Neuron (in vitro differentiated cells): Measurements from ENCODE around the gene CDH13.

ENCODE experiments used
- H2AFZ ChIP-seq: one replicate; pipeline ENCODE4 v1.6.1; 2013; ENCODE audit warnings: low read depth, mild to moderate bottlenecking, inconsistent platforms, low read length, moderate library complexity
- H3K27me3 ChIP-seq: one replicate; pipeline ENCODE4 v1.6.1; 2013; ENCODE audit warnings: low read length; ENCODE audit not compliant: insufficient read depth
- H3K36me3 ChIP-seq: one replicate; pipeline ENCODE4 v1.6.1; 2013; ENCODE audit warnings: low read length; ENCODE audit not compliant: insufficient read depth
- H3K4me1 ChIP-seq: one replicate; pipeline ENCODE4 v1.6.1; 2013; ENCODE audit warnings: low read length; ENCODE audit not compliant: insufficient read depth
- H3K4me3 ChIP-seq: 2 replicates; pipeline ENCODE4 v1.5.1; 2013; ENCODE audit warnings: mild to moderate bottlenecking, low read length, moderate library complexity
- H3K9me3 ChIP-seq: one replicate; pipeline ENCODE4 v1.6.1; 2013; ENCODE audit warnings: low read length

Gene CDH13

DNA sequence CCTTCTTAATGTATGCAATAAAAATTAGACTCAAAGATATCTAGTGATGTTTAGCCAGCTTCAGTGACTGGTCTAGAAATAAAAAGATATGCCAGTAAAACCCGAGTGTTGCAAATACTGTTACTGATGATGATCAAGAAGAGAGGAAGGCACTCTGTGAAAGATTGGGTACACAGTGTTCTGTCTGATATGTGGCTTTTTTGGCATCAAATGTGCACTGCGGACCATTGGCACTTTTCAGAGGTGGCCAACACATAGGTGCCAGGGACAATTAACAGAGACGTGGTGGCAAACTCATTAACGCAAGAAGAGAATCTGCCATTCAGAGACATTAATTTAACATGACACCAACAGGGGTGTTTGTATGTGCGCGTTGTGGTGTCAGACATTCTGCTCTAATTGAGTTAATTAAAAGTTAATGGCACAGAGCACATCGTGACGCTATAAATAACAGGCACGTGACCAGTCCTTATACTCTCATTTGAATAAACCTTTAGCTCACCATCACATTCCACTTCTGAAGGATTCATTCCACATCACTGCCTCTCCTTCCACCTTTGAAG is 631.7 kb downstream of the CDH13 start:
- Histone ChIP-seq H2AFZ (no peak overlapping the region), H3K27me3 (no peaks in the 10 kb centered on the region), H3K4me1 (no peaks in the 10 kb centered on the region), H3K36me3 (no peaks in the 10 kb centered on the region), H3K4me3 (no peak overlapping the region), H3K9me3 (no peaks in the 10 kb centered on the region)

DNA sequence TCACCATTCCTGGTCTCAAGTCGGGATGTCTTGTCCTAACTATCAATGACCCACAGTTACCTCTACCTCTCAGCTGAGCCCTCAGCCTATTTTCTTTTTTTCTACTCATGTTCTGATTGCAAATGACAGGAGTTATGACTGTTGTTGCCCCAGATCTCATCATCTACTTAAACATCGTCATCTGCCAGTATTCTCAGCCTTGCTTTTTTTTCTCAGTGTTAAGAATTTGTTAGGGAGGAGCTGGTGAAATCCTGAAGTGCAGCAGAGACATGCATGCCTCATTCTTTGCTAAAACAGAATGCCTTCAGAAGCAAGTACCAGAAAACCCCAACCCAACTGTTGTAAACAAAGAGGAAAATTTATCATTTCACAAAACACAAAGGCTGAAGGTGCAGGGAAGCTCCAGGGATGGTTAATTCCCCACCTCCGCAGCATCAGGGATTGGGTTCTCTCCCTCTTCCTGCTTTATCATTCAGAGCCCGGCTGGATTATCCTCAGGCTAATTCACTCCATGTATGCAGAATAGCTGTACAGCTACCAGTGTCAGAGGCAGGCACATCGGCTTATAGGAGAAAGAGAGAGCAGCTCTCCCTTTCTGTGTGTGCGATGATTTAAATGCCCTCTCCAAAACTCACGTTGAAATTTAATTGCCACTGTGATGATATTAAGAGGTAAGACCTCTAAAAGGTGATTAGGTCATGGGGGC is 640.2 kb downstream of the CDH13 start:
- Histone ChIP-seq H2AFZ (no peak overlapping the region), H3K4me1 (no peaks in the 10 kb centered on the region), H3K9me3 (no peaks in the 10 kb centered on the region), H3K36me3 (no peaks in the 10 kb centered on the region), H3K4me3 (no peak overlapping the region), H3K27me3 (no peaks in the 10 kb centered on the region)

DNA sequence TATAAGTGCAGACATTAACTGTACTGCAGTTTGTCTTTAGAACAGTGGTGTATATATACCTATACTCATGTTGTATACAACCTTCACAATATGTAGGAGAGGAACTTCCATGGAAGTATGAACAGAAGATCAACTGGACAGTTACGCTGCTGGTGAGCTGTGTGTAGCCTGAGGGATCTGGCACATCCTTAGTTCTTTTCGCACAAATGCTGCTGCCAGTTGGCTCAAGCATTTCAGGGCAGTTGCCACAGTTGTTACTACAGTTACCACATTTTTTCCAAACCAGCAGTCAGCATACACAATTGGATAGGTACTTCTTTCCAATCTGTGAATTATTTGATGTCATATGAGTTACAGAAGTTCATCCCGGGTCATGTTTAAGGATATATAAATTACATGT is 641.4 kb downstream of the CDH13 start:
- Histone ChIP-seq H3K27me3 (no peaks in the 10 kb centered on the region), H2AFZ (no peak overlapping the region), H3K4me3 (no peak overlapping the region), H3K9me3 (no peaks in the 10 kb centered on the region), H3K36me3 (no peaks in the 10 kb centered on the region), H3K4me1 (no peaks in the 10 kb centered on the region)

DNA sequence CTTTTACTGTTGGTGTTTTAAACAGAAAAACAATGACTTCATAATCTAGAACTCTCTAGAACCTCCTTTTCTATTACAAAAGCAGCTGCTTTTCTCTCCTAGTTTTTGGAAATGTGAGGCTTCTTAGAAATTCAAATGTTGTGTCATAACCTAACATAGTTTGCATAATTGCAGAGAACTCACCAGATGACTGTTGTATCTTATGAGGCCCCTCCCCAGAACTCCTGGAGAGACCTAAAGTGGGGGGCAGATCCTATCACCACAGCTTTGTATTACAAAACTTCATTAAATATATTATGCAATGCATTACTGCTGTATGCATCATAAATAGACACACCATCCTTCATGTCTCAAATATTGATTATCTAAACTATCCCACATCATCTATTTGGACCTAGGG is 642.3 kb downstream of the CDH13 start:
- H3K36me3 ChIP-seq, result no peaks in the 10 kb centered on the region
- no peak overlapping the region for H2AFZ ChIP-seq
- H3K4me3 ChIP-seq, result no peak overlapping the region
- no peaks in the 10 kb centered on the region for H3K4me1 ChIP-seq
- H3K9me3 ChIP-seq, result no peaks in the 10 kb centered on the region
- H3K27me3 ChIP-seq, result no peaks in the 10 kb centered on the region

DNA sequence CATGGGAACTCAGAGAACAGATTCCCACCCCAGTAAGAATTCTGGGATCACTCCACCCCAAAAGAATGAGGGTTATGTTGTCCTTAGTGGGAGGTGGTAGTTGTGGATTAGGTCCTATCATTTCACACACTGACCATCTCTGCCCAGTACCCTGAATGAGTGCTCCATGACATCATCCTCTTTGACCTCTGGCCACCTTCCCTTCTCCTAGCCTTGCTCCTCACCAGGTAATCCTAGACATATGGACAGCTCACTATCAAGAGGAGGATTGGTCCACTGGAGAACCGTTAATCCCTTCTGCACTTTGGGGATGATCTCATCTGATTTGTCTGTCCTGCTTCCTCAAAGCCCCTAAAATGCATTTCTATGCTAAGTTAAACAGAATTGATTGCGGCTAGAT is 642.8 kb downstream of the CDH13 start:
- Histone ChIP-seq H3K9me3 (no peaks in the 10 kb centered on the region), H3K27me3 (no peaks in the 10 kb centered on the region), H3K36me3 (no peaks in the 10 kb centered on the region), H3K4me3 (no peak overlapping the region), H2AFZ (no peak overlapping the region), H3K4me1 (no peaks in the 10 kb centered on the region)

DNA sequence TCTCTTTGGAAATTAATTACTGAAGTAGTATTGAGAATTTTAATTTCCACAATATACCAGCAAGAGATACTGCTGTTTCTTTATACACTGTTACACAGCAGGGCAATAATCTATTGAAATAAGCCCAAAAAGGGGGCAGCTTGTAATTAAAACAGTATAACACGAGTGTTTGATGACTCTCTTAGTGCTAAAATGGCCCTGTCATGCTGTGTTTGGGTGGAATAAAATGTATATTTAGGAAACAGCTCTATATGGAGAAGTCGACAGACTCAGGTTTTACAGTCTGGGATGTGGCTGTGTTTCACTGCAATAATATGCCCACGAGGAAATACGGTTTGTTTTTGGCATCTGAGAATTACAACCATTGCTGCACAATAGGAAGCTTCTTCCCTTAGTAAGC is 643.3 kb downstream of the CDH13 start:
- H3K4me1 ChIP-seq, result no peaks in the 10 kb centered on the region
- no peaks in the 10 kb centered on the region for H3K9me3 ChIP-seq
- H2AFZ ChIP-seq, result no peak overlapping the region
- H3K27me3 ChIP-seq, result no peaks in the 10 kb centered on the region
- no peaks in the 10 kb centered on the region for H3K36me3 ChIP-seq
- no peak overlapping the region for H3K4me3 ChIP-seq

DNA sequence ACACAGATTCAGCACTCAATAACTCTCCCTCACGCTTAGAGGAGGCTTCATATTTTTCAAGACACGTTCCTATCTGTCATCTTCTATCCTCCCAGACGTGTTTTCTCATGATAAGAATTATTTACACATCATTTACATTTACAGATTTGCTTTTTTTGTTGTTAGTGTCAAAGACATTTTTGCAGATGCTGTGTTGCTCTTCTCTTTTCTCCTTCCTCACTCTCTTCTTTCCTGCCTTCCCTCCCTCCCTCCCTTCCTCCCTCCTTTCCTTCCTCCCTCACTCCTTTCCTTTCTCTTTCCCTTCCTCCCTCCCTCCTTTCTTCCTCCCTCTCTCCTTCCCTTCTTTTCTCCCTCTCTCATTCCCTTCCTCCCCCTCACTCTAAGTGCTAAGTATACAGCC is 643.9 kb downstream of the CDH13 start:
- Histone ChIP-seq H3K4me3 (no peak overlapping the region), H3K4me1 (no peaks in the 10 kb centered on the region), H3K27me3 (no peaks in the 10 kb centered on the region), H3K9me3 (no peaks in the 10 kb centered on the region), H3K36me3 (no peaks in the 10 kb centered on the region), H2AFZ (no peak overlapping the region)

DNA sequence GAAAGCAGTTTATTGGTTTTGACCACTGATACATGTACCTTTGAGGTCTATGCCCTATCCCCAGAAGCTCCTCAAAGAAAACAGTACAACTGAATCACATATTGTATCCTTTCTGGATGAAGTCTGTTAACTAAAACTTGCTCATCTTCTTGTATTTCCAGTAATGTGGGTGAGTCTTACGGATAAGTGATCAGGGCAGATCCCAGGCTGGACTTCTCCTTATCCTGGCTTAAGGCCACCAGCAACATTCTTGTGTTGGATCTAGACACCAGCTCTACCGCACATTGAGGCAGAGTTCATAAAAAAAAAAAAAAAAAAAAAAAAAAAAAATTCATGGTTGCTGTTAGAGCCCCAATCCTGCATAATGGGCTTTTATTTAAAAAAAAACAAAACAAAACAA is 644.4 kb downstream of the CDH13 start:
- no peak overlapping the region for H3K4me3 ChIP-seq
- H2AFZ ChIP-seq, result no peak overlapping the region
- H3K36me3 ChIP-seq, result no peaks in the 10 kb centered on the region
- H3K9me3 ChIP-seq, result no peaks in the 10 kb centered on the region
- no peaks in the 10 kb centered on the region for H3K27me3 ChIP-seq
- H3K4me1 ChIP-seq, result no peaks in the 10 kb centered on the region

DNA sequence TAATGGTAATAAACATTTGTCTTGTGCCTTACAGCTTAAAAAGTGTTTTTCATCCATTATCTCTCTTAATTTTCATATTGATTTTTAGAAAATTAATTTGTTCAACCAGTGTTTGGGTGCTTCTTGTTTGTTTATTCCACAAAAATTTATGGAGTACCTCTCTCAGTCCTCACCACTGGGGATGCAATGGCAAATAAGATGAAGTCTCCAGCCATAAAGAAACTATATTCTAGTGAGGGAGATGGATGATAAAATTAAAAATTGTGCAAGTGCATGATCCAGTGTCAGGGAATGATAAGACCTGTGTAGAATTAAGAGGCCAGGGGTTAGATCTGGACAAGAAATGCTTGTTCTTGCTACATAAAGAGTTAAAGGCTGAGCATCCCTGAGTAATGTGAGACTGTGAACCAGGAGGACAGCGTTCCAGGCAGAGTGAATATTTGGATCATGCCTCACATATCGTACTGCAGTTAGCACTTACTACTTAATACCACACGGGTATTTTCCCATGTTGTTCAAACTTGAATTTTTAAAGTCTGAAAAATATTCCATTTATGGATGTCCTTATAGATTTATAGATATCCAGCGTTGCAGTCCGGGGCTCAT is 645.3 kb downstream of the CDH13 start:
- Histone ChIP-seq H2AFZ (no peak overlapping the region), H3K27me3 (no peaks in the 10 kb centered on the region), H3K9me3 (no peaks in the 10 kb centered on the region), H3K4me1 (no peaks in the 10 kb centered on the region), H3K36me3 (no peaks in the 10 kb centered on the region), H3K4me3 (no peak overlapping the region)

DNA sequence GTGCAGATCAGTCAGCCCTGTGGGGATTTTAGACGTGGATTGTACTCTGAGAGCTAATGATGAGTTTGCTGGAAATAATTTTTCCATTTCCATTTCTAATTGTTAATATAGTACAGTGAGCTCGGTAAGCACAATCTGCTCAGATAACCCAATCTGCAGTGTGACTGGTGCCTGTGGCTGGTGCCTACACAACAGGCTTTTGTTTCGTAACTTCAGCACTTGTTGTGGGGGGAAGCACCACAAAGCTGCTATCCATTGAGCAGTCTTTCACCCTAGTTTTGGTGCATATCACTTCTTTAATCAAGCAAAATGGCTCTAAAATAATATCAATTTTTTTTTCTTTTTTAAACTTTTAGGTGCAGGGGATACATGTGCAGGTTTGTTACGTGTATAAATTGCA is 646.1 kb downstream of the CDH13 start:
- H3K4me3 ChIP-seq, result no peak overlapping the region
- no peaks in the 10 kb centered on the region for H3K9me3 ChIP-seq
- H2AFZ ChIP-seq, result no peak overlapping the region
- no peaks in the 10 kb centered on the region for H3K27me3 ChIP-seq
- no peaks in the 10 kb centered on the region for H3K4me1 ChIP-seq
- no peaks in the 10 kb centered on the region for H3K36me3 ChIP-seq

DNA sequence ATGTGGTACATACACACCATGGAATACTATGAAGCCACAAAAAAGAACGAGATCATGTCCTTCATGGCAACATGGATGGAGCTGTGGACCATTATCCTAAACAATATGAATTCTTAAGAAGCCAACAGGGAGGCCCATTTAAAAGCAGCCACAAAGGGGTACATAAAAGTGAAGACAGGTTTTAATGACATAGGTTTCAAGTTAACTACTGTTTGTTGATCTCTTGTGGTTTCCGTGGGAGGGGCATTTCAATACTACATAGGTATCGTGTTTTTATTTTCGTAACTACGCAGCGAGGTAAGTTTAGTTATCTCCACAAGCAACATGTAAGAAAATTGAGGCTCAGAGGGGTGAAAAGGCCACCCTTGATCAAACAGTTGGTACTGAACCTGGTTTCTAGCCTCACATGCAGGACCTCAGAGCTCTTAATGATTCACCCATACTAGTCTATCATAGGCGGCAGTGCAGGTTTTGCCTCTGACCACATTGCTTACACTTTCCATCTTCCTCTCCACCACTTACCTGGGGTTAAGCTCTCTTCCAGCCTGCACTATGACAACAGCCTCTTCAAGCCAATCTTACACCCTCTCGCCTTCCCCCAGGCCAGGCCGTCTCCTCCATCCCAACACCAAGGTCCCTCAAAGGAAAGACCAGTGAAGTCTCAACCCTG is 646.9 kb downstream of the CDH13 start:
- Histone ChIP-seq H3K27me3 (no peaks in the 10 kb centered on the region), H2AFZ (no peak overlapping the region), H3K4me3 (no peak overlapping the region), H3K9me3 (no peaks in the 10 kb centered on the region), H3K36me3 (no peaks in the 10 kb centered on the region), H3K4me1 (no peaks in the 10 kb centered on the region)

DNA sequence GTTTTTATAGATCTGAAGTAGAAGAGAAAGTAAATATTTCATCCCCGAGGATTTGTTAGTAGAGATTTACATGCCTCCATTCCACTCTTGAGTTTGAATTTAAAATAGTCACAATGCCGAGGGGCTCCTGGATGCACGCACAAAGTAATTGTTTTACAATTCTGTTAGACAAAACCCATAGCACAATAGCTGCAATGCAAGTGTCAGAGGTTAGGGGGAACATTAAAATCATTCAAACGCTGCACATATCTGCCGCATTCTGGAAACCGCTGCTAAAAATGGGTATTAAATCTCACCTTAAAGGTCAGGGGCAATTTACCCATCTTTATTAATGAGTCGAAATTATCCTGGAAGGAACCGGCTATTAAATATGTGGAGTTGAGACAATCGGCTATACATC is 652.5 kb downstream of the CDH13 start:
- Histone ChIP-seq H3K27me3 (no peaks in the 10 kb centered on the region), H3K36me3 (no peaks in the 10 kb centered on the region), H3K4me3 (no peak overlapping the region), H3K4me1 (no peaks in the 10 kb centered on the region), H2AFZ (no peak overlapping the region), H3K9me3 (no peaks in the 10 kb centered on the region)

DNA sequence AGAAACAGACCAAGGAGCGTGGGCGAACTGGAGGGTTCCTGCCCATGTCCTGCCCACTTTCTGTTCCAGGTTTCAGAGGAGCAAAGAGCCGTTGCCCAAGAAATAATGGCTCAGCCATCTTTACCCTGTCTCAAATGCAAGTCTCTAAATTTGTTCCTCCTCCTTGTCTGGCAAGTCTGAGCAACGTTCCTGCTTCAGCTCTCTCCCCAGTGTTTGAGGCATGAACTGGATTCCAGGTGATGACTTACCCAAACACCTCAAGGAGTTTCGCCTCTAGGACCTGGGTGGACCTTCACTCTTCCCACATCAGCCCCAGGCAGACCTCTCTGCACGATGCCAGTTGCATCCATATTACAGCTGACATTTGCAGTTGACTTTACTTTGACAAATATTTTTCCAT is 659.2 kb downstream of the CDH13 start:
- Histone ChIP-seq H3K27me3 (no peaks in the 10 kb centered on the region), H3K9me3 (no peaks in the 10 kb centered on the region), H3K36me3 (no peaks in the 10 kb centered on the region), H3K4me3 (no peak overlapping the region), H2AFZ (no peak overlapping the region), H3K4me1 (no peaks in the 10 kb centered on the region)
